Lower leg skin (tissue), 4 donors: ENCODE data around the gene PLA2G2C. TPM values are rescaled to one million over a fixed set of nuclear protein-coding genes. Genes with fewer than 3 reads are reported as not detected.

ENCODE experiments used
- DNase-seq, 2 donors: peaks; one replicate each; pipeline ENCODE4 v3.0.0-alpha.2; 2019; ENCODE audit warnings: low spot score in 2 of 2
- H3K4me3 ChIP-seq: fragments of 200-600 bp; sonication (generic); 2 replicates; pipeline ENCODE4 v1.5.1; 2017; ENCODE audit warnings: mild to moderate bottlenecking, low read depth; ENCODE audit not compliant: poor library complexity, severe bottlenecking
- POLR2A ChIP-seq, 2 donors: fragments of 450-650 bp; IDR thresholded peaks; one replicate each; pipeline ENCODE4 v1.6.1; 2016 to 2017; ENCODE audit warnings: antibody characterized with exemption in 2 of 2, mild to moderate bottlenecking in 1 of 2, moderate library complexity in 1 of 2
- WGBS, 2 donors: methylation state at CpG; one replicate each; pipeline ENCODE4 v1.1.5; 2018; 5-methylcytosine and 5-hydroxymethylcytosine counted together
- intact Hi-C: fragments of 100-400 bp; cut with DNase I; formaldehyde crosslinking; loops from one replicate; pipeline ENCODE4 v1.15.0; 2023; ENCODE audit warnings: low total_unique reads
- total RNA-seq, 4 donors: library from RNA; depleted of rRNA; stranded (reverse); fragments of >200 nt; gene quantifications; one replicate each; pipeline ENCODE4 v1.1.0, GENCODE V29; 2016
- TF ChIP-seq, protein P1 (sequence below), 3 donors: fragments of 450-650 bp; IDR thresholded peaks; one replicate each; pipeline ENCODE4 v1.5.1; 2016; ENCODE audit warnings: antibody characterized with exemption in 3 of 3, mild to moderate bottlenecking in 3 of 3, moderate library complexity in 2 of 3

Gene PLA2G2C
- total RNA-seq, 4 donors from 2014 or later, result 0.10 TPM; not detected in 3

DNA sequence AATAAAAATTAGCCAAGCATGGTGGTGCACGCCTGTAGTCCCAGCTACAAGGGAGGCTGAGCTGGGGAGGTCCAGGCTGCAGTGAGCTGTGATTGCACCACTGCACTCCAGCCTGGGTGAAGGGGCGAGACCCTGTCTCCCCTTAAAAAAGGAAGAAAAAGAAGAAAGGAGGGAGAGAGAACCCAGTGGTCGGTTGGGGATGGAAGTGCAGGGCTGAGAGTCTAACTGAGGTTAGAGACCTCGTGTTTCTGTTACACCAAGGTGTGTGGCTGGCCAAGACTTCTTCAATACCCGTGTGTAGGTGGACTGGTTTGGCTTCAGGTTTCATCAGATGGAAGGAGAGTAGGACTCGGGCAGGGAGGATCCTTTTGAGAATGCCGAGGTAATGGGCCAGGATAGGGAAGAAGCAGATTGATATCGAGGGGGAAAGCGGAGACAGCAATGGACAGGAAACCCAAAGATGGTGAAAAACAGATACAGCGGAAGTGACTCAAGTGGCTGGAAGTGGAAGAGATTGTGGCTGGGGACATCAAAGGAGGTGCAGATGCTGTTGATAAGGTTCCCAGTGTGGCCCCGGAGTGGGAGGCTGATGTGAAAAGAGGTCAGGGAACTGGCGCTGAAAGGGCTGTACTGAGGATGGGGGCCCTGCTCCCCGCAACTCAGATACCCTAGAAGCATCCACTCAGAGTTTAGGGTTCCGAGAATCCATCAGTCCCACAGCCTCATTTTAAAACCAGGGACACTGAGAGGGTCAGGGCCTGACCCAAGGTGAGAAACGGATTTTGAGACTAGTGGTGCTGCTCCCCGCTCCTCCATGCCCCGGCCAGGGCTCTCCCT, 1.1 kb downstream of the PLA2G2C start:
- intact Hi-C loops, result no loop called here
- H3K4me3 ChIP-seq, result no peak overlapping the region
- TF ChIP-seq, protein P1, sequence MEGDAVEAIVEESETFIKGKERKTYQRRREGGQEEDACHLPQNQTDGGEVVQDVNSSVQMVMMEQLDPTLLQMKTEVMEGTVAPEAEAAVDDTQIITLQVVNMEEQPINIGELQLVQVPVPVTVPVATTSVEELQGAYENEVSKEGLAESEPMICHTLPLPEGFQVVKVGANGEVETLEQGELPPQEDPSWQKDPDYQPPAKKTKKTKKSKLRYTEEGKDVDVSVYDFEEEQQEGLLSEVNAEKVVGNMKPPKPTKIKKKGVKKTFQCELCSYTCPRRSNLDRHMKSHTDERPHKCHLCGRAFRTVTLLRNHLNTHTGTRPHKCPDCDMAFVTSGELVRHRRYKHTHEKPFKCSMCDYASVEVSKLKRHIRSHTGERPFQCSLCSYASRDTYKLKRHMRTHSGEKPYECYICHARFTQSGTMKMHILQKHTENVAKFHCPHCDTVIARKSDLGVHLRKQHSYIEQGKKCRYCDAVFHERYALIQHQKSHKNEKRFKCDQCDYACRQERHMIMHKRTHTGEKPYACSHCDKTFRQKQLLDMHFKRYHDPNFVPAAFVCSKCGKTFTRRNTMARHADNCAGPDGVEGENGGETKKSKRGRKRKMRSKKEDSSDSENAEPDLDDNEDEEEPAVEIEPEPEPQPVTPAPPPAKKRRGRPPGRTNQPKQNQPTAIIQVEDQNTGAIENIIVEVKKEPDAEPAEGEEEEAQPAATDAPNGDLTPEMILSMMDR (IDR thresholded peaks at IDR 0.05), result no peak
- TF ChIP-seq POLR2A (IDR thresholded peaks at IDR 0.05), result no peak
- no peak for DNase-seq
- 59 to 68% methylated on average over 17 of the region's 17 CpGs for WGBS, 2 donors

DNA sequence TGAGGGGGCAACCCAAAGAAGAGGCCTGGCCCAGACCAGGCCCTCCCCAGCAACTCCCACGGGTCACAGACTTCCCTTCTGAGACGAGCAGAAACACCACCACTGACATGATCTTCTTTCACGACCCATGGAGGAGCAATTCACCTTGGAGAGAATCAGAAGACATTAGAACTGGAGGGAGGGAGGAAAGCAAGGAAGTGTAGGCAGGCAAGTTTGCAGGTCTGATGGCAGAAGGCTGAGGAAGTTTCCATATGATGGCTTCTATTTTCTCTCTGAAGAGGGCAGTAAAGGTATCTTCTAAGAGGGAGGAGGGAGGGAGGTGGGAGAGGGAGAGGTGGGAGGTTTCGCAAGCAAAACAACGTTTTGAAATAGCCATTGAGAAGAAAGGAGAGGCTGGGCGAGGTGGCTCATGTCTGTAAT, 1.8 kb downstream of the PLA2G2C start:
- WGBS, 2 donors, result 70 to 76% methylated on average over 6 of the region's 6 CpGs
- no peak for DNase-seq
- intact Hi-C loops, result no loop called here
- no peak overlapping the region for H3K4me3 ChIP-seq
- no peak for TF ChIP-seq POLR2A (IDR thresholded peaks at IDR 0.05)
- TF ChIP-seq, protein P1 (IDR thresholded peaks at IDR 0.05), result no peak

DNA sequence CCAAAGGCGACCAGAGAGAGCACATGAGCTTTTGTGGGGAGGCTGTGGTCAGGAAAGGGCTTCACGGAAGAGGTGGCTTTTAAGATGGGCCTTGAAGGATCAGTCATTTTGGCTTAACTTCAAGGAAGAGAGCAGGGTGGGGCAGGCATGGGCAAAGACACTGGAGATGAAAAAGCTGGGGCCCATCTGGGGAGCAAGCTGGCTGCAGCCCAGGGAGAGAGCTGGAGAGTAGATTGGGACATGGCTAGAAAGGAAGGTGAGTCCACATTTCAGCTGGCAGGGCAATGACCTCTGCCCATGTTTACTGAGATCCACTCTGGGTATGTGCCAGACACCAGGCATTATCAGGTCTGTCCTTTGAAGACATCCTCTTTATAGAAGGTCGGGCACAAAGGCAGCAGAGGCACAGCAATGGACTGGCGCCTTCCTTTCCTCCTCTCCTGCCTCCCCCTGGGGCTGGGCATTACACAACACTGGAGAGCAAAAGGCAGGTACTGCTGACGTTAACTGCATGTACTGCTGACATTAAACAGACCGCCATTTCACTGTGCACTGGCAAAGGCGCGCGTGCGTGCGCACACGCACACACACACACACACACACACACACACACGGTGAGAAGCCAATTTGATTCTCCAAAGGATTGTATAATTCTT, 2.6 kb downstream of the PLA2G2C start:
- DNase-seq, result no peak
- TF ChIP-seq, protein P1 (IDR thresholded peaks at IDR 0.05), result no peak
- TF ChIP-seq POLR2A (IDR thresholded peaks at IDR 0.05), result no peak
- intact Hi-C loops, result no loop called here
- 72 to 78% methylated on average over 13 of the region's 13 CpGs for WGBS, 2 donors
- H3K4me3 ChIP-seq, result no peak overlapping the region

DNA sequence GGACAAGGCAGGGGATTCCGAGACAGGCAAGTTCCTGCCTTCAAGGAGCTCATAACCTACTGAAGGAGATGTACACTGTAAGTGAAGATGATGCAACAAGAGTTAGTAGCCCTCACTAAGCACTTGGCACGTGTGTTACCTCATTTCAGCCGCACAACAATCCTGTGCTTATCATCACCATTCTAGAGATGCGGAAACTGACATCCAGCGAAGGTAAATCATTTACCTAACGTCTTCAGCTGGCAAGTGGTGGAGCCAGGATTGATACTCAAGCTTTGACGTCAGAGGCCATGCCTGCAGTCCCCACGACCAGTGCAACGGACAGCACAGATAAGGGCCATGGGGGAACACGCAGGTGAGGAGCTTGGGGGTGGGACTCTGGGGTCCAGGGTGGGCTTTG, 3.3 kb downstream of the PLA2G2C start:
- 87 to 91% methylated on average over 10 of the region's 10 CpGs for WGBS, 2 donors
- TF ChIP-seq, protein P1 (IDR thresholded peaks at IDR 0.05), result no peak
- no peak for TF ChIP-seq POLR2A (IDR thresholded peaks at IDR 0.05)
- intact Hi-C loops, result no loop called here
- H3K4me3 ChIP-seq, result no peak overlapping the region
- DNase-seq, result no peak

DNA sequence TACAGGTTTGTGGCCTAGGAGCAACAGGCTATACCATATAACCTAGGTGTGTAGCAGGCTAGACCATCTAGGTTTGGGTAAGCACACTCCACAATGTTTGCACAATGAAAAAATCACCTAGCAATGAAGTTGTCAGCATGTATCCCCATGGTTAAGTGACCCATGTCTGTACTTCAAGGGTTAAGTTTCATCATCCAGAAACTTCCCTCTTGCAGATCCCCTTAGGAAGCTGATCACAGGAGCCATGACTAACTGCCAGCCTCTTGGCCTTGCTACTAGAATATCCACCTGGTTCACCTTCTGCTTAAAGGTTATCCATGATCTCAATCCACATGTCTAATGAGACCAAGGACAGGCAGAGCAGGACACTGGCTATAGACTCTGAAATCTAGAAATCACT, 3.9 kb downstream of the PLA2G2C start:
- no peak for TF ChIP-seq POLR2A (IDR thresholded peaks at IDR 0.05)
- TF ChIP-seq, protein P1 (IDR thresholded peaks at IDR 0.05), result no peak
- intact Hi-C loops, result no loop called here
- no peak for DNase-seq

More for the DNA sequence above, 3.9 kb downstream of the PLA2G2C start:
- H3K4me3 ChIP-seq, result no peak overlapping the region
